CD14-positive monocyte (primary cell): ENCODE measurements around the gene ABCB8. TPM values are rescaled to one million over a fixed set of nuclear protein-coding genes. Genes with fewer than 3 reads are reported as not detected.
A peak's percentile ranks its signal among the peaks of the same experiment; 100 is the strongest.

Experiments used
- DNase-seq, 3 donors: peaks; one replicate each; pipeline ENCODE4 v3.0.0-alpha.2; 2011 to 2022
- H2AFZ ChIP-seq: 2 replicates; pipeline ENCODE4 v1.6.0; 2012; ENCODE audit warnings: mild to moderate bottlenecking, low read depth, low read length, inconsistent platforms; ENCODE audit not compliant: insufficient read depth, poor library complexity, severe bottlenecking
- H3K27ac ChIP-seq, 2 donors: 1 replicate in 1 of 2; 2 replicates in 1 of 2; pipeline ENCODE4 v1.5.1; 2012 to 2013; ENCODE audit warnings: low read length in 2 of 2, control low read depth in 1 of 2, inconsistent platforms in 1 of 2, low read depth in 1 of 2, mild to moderate bottlenecking in 1 of 2
- H3K27me3 ChIP-seq, 2 donors: one replicate each; pipeline versions ENCODE4 v1.6.0 to v1.6.1; 2011 to 2013; ENCODE audit warnings: low read length in 2 of 2; ENCODE audit not compliant: control insufficient read depth in 2 of 2, insufficient read depth in 2 of 2
- H3K36me3 ChIP-seq, 2 donors: replicated peaks in 1 of 2; 1 replicate in 1 of 2; 2 replicates in 1 of 2; pipeline versions ENCODE4 v1.5.1 to v1.6.1; 2012 to 2013; ENCODE audit warnings: low read length in 2 of 2, control low read depth in 1 of 2, inconsistent platforms in 1 of 2, mild to moderate bottlenecking in 1 of 2; ENCODE audit not compliant: insufficient read depth in 2 of 2, control insufficient read depth in 1 of 2
- H3K4me1 ChIP-seq, 2 donors: 1 replicate in 1 of 2; 2 replicates in 1 of 2; pipeline versions ENCODE4 v1.5.1 to v1.6.1; 2012 to 2013; ENCODE audit warnings: low read length in 2 of 2, control low read depth in 1 of 2, inconsistent platforms in 1 of 2, mild to moderate bottlenecking in 1 of 2, moderate library complexity in 1 of 2; ENCODE audit not compliant: insufficient read depth in 2 of 2, control insufficient read depth in 1 of 2
- H3K4me2 ChIP-seq: replicated peaks from 2 replicates; pipeline ENCODE3; 2012; ENCODE audit warnings: low read length, moderate library complexity, mild to moderate bottlenecking; ENCODE audit not compliant: poor library complexity, severe bottlenecking; ENCODE audit errors: extremely low read depth
- H3K4me3 ChIP-seq, 3 experiments: fragments of 200-600 bp in 1 of 3; sonication (generic) in 1 of 3; replicated peaks in 1 of 3; 1 replicate in 2 of 3; 2 replicates in 1 of 3; pipeline ENCODE4 v1.5.1; 2011 to 2013; ENCODE audit warnings: low read length in 3 of 3, mild to moderate bottlenecking in 3 of 3, control low read depth in 2 of 3, low read depth in 2 of 3, inconsistent platforms in 1 of 3, moderate library complexity in 1 of 3
- H3K79me2 ChIP-seq: 2 replicates; pipeline ENCODE4 v1.6.0; 2012; ENCODE audit warnings: mild to moderate bottlenecking, control low read depth, inconsistent platforms, low read length, moderate library complexity; ENCODE audit not compliant: insufficient read depth
- H3K9ac ChIP-seq: 2 replicates; pipeline ENCODE4 v1.6.0; 2017; ENCODE audit warnings: low read length, mild to moderate bottlenecking; ENCODE audit not compliant: insufficient read depth, poor library complexity, severe bottlenecking
- H3K9me3 ChIP-seq, 2 donors: replicated peaks in 1 of 2; 1 replicate in 1 of 2; 2 replicates in 1 of 2; pipeline versions ENCODE4 v1.5.1 to v1.6.1; 2012 to 2013; ENCODE audit warnings: low read length in 2 of 2, control low read depth in 1 of 2; ENCODE audit not compliant: control insufficient read depth in 1 of 2, insufficient read depth in 1 of 2
- H4K20me1 ChIP-seq: 2 replicates; pipeline ENCODE4 v1.6.0; 2012; ENCODE audit warnings: mild to moderate bottlenecking, low read length, control low read depth, moderate library complexity; ENCODE audit not compliant: insufficient read depth
- H3K27ac Mint-ChIP-seq, 7 donors: one replicate each; pipeline ENCODE4 v1.8.0; 2020; ENCODE audit warnings: mild to moderate bottlenecking in 7 of 7, mixed read lengths in 7 of 7, moderate library complexity in 6 of 7, inconsistent platforms in 2 of 7
- H3K27me3 Mint-ChIP-seq, 3 donors: one replicate each; pipeline ENCODE4 v1.8.0; 2021 to 2022; ENCODE audit warnings: low read depth in 3 of 3, mild to moderate bottlenecking in 3 of 3, mixed read lengths in 3 of 3, moderate library complexity in 3 of 3, inconsistent platforms in 1 of 3
- H3K36me3 Mint-ChIP-seq, 2 donors: one replicate each; pipeline ENCODE4 v1.8.0; 2020; ENCODE audit warnings: mixed read lengths in 2 of 2, inconsistent platforms in 1 of 2, mild to moderate bottlenecking in 1 of 2
- H3K4me1 Mint-ChIP-seq: one replicate; pipeline ENCODE4 v1.8.0; 2020; ENCODE audit warnings: mild to moderate bottlenecking, mixed read lengths
- H3K4me3 Mint-ChIP-seq, 2 donors: one replicate each; pipeline ENCODE4 v1.8.0; 2020; ENCODE audit warnings: mild to moderate bottlenecking in 2 of 2, mixed read lengths in 2 of 2, moderate library complexity in 1 of 2
- H3K9me3 Mint-ChIP-seq, 7 donors: one replicate each; pipeline ENCODE4 v1.8.0; 2020 to 2022; ENCODE audit warnings: mixed read lengths in 7 of 7, mild to moderate bottlenecking in 6 of 7, moderate library complexity in 6 of 7, inconsistent platforms in 2 of 7
- CTCF ChIP-seq: fragments of 200-600 bp; IDR thresholded peaks from one replicate; pipeline ENCODE4 v1.8.0; 2022; ENCODE audit warnings: antibody characterized with exemption, mild to moderate bottlenecking
- WGBS: methylation state at CpG from one replicate; pipeline ENCODE4 v1.1.5; 2013; ENCODE audit warnings: missing lambda C conversion rate; ENCODE audit not compliant: insufficient coverage; 5-methylcytosine and 5-hydroxymethylcytosine counted together
- intact Hi-C, 2 donors: fragments of 100-400 bp; cut with micrococcal nuclease; formaldehyde crosslinking; loops; one replicate each; pipeline versions ENCODE4 v1.15.0 to v1.15.1; 2023
- polyA plus RNA-seq, 3 donors: library from polyadenylated mRNA; depleted of rRNA in 1 of 3; unstranded in 2 of 3; stranded (reverse) in 1 of 3; fragments of 300-500 nt in 2 of 3; fragments of >200 nt in 1 of 3; fragmentation: Illumina TruSeq in 2 of 3; gene quantifications; 1 replicate in 2 of 3; 2 replicates in 1 of 3; pipeline ENCODE4 v1.2.3, GENCODE V29; 2012 to 2021

ABCB8 gene
- polyA plus RNA-seq, 3 donors: 9.3 to 19.9 (median 9.5) TPM

- H3K4me1 ChIP-seq: peaks cover 31 to 46% of the 10 kb centered on the region in 2 donors
- H4K20me1 ChIP-seq: no peaks in the 10 kb centered on the region
- Mint-ChIP-seq H3K4me1 (peaks cover 41% of the 10 kb centered on the region), H3K36me3 (peaks cover 3 to 4% of the 10 kb centered on the region in 2 donors), H3K4me3 (peak overlapping the region in 1 of 2 donors; percentile 88), H3K9me3 (peaks cover 0 to 16% (median 3%) of the 10 kb centered on the region in 7 donors), H3K27me3 (peaks cover 61 to 88% (median 72%) of the 10 kb centered on the region in 3 donors), H3K27ac (peak overlapping the region in 3 of 7 donors; percentile 6 to 50 (median 30))
- H3K79me2 ChIP-seq: no peaks in the 10 kb centered on the region
- DNase-seq: no peak
- peaks cover 0 to 6% of the 10 kb centered on the region in 2 donors for H3K9me3 ChIP-seq
- intact Hi-C loops: loop anchor here in 1 of 2 donors (5.0 kb wide), 1 partner anchor 95 kb away; no protein-coding TSS in a partner anchor
- TF ChIP-seq CTCF: no peak
- H3K27ac ChIP-seq: no peak overlapping the region
- no peak overlapping the region for H3K4me3 ChIP-seq
- H3K4me2 ChIP-seq: peak overlapping the region; percentile 51
- 44% methylated on average over 9 of the region's 13 CpGs for WGBS
- H3K36me3 ChIP-seq: no peaks in the 10 kb centered on the region
- H2AFZ ChIP-seq: no peak overlapping the region
- no peak overlapping the region for H3K9ac ChIP-seq
- peaks cover 23 to 60% of the 10 kb centered on the region in 2 donors for H3K27me3 ChIP-seq
These were observed 10.8 kb upstream of the ABCB8 start for GRCh38 chr7:151017370-151017952.

GRCh38 chr7:151017953-151018420 is 10.3 kb upstream of the ABCB8 start:
- H3K4me3 Mint-ChIP-seq: peak overlapping the region; percentile 56 to 88
- H3K4me1 Mint-ChIP-seq: peaks cover 35% of the 10 kb centered on the region

More at GRCh38 chr7:151017953-151018420, 10.3 kb upstream of the ABCB8 start:
- H3K9me3 ChIP-seq: peaks cover 0 to 6% of the 10 kb centered on the region in 2 donors
- H3K9ac ChIP-seq: no peak overlapping the region
- peak overlapping the region in 5 of 7 donors; percentile 30 to 78 (median 70) for H3K27ac Mint-ChIP-seq
- peaks cover 23 to 54% of the 10 kb centered on the region in 2 donors for H3K27me3 ChIP-seq
- intact Hi-C loops: loop anchor here in 1 of 2 donors (5.0 kb wide), 1 partner anchor 94 kb away; no protein-coding TSS in a partner anchor
- TF ChIP-seq CTCF: peak; percentile 91
- H4K20me1 ChIP-seq: no peaks in the 10 kb centered on the region
- H3K4me3 ChIP-seq: peak overlapping the region in 1 of 3 experiments; percentile 51
- WGBS: under 1% methylated on average over 34 of the region's 34 CpGs
- H3K4me1 ChIP-seq: peaks cover 29 to 44% of the 10 kb centered on the region in 2 donors
- H3K27me3 Mint-ChIP-seq: peaks cover 57 to 86% (median 67%) of the 10 kb centered on the region in 3 donors
- DNase-seq: peak; percentile 29 to 45 (median 39)
- no peak overlapping the region for H3K27ac ChIP-seq
- no peaks in the 10 kb centered on the region for H3K79me2 ChIP-seq
- H3K4me2 ChIP-seq: peak overlapping the region; percentile 51
- peak overlapping the region; percentile 35 for H2AFZ ChIP-seq
- no peaks in the 10 kb centered on the region for H3K36me3 ChIP-seq
- peaks cover 0 to 16% (median 3%) of the 10 kb centered on the region in 7 donors for H3K9me3 Mint-ChIP-seq
- H3K36me3 Mint-ChIP-seq: peaks cover 3 to 4% of the 10 kb centered on the region in 2 donors
